ENCODE results near the gene ERMAP.
A peak's percentile ranks its signal among the peaks of the same experiment; 100 is the strongest.
"Not testable (repeated sequence)": the region's sequence is repeated elsewhere in the genome, so short reads cannot be mapped to it uniquely, and the experiment has no call there.

Gene ERMAP

DNA sequence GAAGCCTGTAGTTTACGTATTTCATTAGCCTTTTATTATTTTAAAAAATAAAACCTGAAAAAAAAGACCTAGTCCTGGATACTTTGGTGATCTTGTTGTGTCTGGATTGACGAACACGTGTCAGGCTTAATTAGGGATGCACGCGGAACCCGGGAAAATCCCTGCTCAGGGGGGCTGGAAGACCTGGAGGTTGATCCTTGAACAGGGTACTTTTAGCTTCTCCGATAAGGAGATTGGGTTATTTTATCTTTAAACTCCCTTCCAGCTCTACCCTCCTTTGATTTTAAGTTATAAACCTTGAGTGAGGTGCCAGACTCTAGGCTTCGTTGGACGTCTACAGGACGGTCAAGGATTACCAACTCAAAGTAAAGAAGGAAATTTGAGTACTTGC lies 28.9 kb downstream of the ERMAP start:
- no peak for DNase-seq

DNA sequence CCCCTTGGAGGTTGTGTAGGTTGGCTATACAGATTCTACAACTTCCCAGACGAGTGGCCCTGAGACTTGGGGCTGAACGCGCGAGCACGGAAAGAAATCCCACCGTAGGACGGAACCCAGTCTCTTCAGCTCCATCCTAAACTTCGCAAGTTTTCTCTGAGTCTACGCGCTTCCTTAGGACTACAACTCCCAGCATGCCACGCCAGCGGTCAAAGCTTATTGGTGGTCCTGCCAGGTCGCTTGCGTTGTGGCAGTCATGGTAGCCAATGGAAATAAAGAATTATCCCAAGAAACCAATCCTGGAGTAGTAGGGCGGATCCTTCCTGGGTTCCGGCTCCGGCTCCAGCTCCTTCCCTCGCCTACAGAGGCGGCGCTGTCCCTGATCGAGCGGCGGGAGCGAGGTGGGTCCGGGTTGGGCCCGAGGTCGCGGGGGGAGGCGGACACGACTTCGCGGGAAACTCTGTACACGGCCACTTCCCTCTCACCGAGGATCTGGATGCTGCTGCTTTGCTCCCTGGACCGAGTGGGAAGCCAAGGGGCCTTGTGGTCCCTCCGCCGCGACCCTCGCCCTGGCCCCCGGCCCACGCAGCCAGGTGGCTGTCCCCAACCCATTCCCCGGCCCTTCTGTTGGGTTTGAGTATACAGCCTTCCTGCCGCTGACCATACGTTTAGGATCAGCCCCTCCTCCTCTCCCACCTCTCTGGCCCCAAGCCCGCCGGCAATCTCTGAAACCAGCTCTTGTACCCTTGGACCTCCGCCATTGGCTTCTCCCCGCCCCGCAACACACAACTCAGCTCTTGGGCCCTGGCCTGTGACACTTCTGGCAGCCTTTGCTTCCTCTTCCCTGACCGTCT lies 29.6 kb downstream of the ERMAP start, which contains the start of gene ZNF691:
ZNF691 (plus strand) TSS at position 357 of the 854 bp plus-strand sequence. CDS start 3,046 bp downstream, outside the sequence.
- DNase-seq, result peak; percentile 81

- no peak for DNase-seq
Measured at GRCh38 chr1:42847111-42847595, 30.2 kb downstream of the ERMAP start.

GRCh38 chr1:42847721-42848460 lies 31.0 kb downstream of the ERMAP start:
- DNase-seq, result no peak

- no peak for DNase-seq
Measured at GRCh38 chr1:42848823-42849537, 32.1 kb downstream of the ERMAP start.

DNA sequence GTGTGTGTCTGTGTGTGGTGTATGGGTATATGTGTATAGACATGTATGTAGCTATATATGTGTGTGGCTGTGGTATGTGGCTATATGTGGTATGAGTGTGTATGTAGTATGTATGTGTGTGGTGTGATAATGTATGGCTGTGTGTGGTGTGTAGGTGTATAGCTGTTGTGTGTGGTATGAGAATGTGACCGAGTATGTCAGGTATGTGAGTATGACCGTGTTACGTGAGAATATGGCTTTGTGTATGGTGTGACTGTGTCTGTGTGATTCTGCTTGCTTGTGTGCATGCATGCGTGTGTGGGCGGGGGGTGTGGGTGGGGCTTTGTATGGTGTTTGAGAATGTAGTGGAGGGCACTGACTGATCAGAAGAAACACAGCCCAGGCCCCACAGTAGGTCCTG lies 33.0 kb downstream of the ERMAP start:
- no peak for DNase-seq

GRCh38 chr1:42851420-42851819 lies 34.5 kb downstream of the ERMAP start:
- DNase-seq, result no peak

DNA sequence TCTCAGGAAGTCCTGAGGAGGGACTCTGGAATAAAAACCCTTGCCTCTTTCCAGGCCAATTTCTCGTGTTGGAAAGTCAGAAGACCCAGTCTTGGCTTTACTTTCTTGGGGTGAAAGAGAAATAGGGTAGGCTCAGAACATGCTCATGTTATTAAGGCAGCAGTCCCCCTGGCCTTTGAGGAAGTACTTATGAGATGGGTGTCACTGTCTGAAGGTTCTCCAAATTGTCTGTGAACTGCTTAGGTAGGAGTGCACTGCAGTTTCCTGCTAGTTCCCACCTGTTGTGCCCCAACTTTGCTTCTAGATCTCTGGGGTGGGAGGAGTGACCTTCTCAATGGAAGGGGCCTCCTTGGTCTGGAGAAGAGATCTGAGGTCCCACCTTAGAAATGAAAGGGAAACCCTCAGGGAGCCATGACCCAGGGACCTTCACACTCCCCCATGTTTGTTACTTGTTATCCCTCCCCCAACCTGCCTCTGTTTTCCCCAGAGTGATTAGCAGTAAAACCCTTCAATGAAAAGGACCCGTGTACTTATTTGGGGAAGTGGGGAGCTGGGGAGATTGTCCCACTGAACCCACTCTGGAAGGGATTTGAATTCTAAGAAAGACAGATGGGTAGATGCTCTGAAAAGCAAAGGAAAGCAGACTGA lies 35.2 kb downstream of the ERMAP start:
- DNase-seq, result no peak

DNA sequence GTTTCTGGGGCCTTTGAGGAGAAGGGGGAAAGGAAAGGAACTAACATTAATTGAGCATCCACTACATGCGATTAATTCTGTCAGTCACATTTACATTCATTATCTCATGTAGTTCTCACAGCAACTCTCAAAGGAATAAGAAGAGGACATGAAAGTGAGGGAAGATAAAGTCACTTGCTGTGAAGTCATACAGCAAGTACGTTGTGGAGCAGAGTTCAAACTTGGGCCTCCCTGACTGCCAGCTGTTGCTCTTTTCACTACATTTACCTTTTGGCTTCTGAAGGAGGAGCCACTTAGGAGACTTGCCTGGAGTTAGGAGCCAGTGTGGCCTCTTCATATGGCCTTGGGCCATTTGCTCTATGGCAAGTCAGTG lies 35.7 kb downstream of the ERMAP start:
- DNase-seq, result no peak

DNA sequence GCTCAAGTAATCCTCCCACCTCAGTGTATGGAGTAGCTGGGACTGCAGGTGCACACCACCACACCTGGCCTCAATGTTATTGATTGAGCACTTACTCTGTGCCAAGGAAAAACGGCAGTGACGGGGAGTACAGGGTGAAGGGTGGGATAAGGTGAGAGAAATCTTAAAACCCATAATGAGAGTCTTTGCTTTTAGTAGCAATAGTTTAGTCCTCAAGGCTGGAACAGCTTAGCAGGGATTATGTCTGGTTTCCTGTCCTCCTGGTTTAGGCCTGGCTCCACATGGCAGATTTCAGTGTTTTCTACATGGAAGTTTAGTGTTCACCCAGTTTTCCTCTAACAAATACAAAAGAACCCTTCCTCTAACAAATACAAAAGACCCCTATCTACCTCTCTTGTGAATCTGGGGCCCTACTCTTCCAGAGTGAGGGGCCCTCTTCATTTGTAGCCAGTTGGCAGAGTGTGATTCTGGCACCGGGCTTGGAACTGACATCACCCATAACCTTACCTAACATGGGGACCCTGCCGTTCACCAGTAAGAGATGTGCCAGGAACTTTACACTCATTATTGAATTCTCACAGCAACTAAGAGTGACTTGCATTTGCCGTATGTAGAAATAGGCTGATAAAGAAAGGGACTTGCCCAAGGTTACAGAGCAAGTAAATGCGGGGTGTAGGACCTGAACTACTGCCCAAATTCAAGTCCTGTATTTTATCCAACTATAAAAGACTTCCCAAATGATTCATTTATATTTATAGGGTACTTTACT lies 36.4 kb downstream of the ERMAP start:
- DNase-seq, result no peak

DNA sequence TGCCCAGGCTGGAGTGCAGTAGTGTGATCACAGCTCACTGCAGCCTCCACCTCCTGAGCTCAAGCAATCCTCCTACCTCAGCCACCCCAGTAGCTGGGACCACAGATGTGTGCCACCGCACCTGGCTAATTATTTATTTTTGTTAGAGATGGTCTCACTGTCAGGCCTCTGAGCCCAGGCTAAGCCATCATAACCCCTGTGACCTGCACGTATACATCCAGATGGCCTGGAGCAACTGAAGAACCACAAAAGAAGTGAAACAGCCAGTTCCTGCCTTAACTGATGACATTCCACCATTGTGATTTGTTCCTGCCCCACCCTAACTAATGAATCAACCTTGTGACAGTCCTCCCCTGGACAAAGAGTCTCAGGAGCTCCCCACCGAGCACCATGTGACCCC lies 39.6 kb downstream of the ERMAP start:
- not testable (repeated sequence) for DNase-seq

DNA sequence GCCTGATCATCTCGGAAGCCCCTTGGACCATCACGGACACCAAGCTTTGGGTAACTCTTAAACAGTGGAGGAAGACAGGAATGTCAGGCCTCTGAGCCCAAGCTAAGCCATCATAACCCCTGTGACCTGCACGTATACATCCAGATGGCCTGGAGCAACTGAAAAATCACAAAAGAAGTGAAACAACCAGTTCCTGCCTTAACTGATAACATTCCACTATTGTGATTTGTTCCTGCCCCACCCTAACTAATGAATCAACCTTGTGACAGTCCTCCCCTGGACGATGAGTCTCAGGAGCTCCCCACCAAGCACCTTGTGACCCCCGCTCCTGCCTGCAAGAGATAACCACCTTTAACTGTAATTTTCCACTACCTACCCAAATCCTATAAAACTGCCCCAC lies 42.4 kb downstream of the ERMAP start:
- not testable (repeated sequence) for DNase-seq

DNA sequence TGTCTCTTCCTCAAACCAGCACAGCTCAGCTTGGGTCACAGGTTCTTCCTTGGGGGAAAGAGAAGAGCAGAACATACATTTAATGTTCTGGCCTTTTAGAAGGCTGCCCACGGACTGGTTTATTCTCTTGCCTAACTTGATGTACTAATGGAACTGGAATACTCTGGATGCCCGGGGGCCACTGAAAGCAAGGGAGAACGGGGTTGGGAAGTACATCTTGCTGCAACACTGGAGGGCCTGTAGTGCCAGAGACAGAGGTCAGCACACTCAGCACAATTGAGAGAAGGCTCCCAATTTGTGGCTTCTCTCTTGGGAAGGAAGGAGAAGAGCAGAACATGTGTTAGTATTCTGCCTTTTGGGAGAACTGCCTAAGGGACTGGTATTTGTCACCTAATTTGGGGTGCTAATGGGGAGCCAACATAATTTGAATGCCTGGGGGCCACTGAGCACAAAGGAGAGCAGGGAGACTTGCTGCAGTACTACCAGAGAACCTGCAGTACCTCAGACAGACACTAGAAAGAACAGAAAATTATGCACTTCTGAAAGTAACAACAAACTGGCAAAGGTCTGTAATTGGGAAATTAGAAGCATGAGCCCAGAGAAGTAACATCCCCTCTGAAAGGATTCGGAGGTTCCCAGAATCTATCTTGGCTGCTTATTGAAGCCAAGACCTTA lies 43.6 kb downstream of the ERMAP start:
- no peak for DNase-seq

DNA sequence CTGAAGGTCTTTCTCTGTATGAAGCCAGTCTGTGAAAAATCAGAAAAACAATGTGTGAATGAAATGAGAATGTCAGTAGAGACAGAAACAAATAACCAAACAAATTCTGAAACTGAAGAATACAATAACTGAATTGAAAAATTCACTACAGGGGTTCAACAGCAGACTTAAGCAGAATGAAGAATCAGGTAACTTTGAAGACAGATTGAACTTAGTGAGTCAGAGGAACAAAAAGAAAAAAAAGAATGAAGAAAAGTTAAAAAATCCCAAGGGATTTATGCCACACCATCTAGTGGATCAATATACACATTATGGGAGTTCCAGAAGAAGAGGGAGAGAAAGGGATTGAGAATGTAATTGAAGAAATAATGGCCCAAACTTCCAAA lies 44.1 kb downstream of the ERMAP start:
- DNase-seq, result no peak

DNA sequence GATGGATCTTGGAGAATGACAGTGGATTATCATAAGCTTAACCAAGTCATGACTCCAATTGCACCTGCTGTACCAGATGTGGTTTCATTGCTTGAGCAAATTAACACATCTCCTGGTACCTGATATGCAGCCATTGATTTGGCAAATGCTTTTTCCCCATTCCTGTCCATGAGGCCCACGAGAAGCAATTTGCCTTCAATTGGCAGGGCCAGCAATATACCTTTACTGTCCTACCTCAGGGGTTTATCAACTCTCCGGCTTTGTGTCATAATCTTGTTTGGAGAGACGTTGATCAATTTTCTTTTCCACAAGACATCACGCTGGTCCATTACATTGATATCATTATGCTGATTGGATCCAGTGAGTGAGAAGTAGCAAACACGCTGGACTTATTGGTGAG lies 49.6 kb downstream of the ERMAP start:
- DNase-seq, result no peak

DNA sequence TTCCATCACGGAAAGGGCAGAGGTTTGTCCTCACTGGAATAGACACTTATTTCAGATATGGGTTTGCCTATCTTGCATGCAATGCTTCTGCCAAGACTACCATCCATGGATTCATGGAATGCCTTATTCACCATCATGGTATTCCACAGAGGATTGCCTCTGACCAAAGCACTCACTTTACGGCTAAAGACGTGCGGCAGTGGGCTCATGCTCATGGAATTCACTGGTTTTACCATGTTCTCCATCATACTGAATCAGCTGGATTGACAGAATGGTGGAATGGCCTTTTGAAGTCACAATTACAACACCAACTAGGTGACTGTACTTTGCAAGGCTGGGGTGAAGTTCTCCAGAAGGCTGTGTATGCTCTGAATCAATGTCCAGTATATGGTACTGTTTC lies 51.5 kb downstream of the ERMAP start:
- DNase-seq, result not testable (repeated sequence)

DNA sequence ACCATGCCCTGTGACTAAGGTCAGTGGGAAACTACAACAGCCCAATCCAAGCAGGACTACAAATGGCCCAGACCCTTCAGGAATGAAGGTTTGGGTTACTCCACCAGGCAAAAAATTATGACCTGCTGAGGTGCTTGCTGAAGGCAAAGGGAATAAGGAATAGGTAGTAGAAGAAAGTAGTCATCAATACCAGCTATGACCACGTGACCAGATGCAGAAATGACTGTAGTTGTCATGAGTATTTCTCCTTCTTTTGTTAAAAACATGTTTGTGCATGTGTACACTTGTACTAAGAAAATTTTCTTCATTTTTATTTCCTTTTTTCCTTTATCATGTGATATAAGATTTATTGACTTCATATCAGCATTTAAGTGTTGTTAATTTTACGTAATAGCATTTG lies 52.3 kb downstream of the ERMAP start:
- DNase-seq, result not testable (repeated sequence)

DNA sequence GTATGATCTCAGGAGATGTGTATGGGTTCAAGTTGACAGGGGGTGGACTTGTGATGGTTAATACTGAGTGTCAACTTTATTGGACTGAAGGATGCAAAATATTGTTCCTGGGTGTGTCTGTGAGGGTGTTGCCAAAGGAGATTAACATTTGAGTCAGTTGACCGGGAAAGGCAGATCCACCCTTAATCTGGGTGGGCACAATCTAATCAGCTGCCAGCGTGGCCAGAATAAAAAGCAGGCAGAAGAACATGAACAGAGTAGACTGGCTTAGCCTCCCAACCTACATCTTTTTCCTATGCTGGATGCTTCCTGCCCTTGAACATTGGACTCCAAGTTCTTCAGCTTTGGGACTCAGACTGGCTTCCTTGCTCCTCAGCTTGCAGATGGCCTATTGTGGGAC lies 52.8 kb downstream of the ERMAP start:
- not testable (repeated sequence) for DNase-seq

- DNase-seq, result not testable (repeated sequence)
Measured at GRCh38 chr1:42873108-42873507, 56.2 kb downstream of the ERMAP start.

DNA sequence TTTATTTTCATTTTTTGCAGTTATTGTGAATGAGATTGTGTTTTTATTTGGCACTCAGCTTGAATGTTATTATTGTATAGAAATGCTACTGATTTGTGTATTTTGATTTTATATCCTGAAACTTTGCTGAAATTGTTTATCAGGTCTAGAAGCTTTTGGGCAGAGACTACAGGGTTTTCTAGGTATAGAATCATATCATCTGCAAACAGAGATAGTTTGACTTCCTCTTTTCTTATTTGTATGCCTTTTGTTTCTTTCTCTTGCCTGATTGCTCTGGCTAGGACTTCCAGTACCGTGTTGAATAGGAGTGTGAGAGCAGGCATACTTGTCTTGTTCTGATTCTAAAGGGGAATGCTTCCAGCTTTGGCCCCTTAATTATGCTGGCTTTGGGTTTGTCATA lies 56.7 kb downstream of the ERMAP start:
- no peak for DNase-seq

GRCh38 chr1:42876009-42876408 lies 59.1 kb downstream of the ERMAP start:
- DNase-seq, result no peak
